Sigmoid colon (tissue), 4 donors: Measurements from ENCODE around the gene MRPL49.

ENCODE experiments used
- CTCF ChIP-seq, 4 experiments: fragments of 450-650 bp in 3 of 4; fragments of 200-600 bp in 1 of 4; IDR thresholded peaks; one replicate each; pipeline ENCODE4 v1.5.1; 2016 to 2019; ENCODE audit warnings: antibody characterized with exemption in 4 of 4, mild to moderate bottlenecking in 3 of 4, moderate library complexity in 2 of 4
- POLR2AphosphoS5 ChIP-seq, 4 donors: sonication (generic); formaldehyde crosslinking; IDR thresholded peaks; one replicate each; pipeline ENCODE4 v1.6.1; 2017; ENCODE audit warnings: antibody characterized with exemption in 4 of 4

- TF ChIP-seq CTCF (IDR thresholded peaks at IDR 0.05) (no peak), POLR2AphosphoS5 (IDR thresholded peaks at IDR 0.05) (no peak)
These were observed 15.0 kb upstream of the MRPL49 start for GRCh38 chr11:65107078-65107477.
